ENCODE measurements around the gene OR52B2. TPM values are rescaled to one million over a fixed set of nuclear protein-coding genes. Genes with fewer than 3 reads are reported as not detected.

Gene OR52B2
- polyA plus RNA-seq (2013, experiment 1 of 2; ENCODE audit: insufficient read length) = not detected
- polyA plus RNA-seq (2013, experiment 2 of 2; ENCODE audit: insufficient read length) = not detected

DNA sequence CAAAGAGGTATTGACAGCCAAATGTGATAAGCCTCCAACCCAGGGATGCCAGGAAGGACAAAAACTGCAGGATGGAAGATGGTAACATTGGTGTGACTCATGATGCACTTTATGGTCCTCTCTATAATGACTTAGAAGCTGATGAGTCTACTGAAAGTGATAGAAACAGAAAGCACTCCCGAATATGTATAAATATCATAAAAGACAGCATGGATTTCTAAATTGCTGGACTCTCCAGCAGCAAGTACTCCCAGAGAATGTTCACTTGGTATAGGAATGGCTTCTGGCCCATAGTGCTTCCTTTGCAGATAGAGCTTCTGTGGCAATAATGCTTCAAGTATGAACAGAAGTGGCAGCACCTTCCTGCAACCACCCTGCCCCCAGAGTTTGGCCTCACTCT, at the start of gene OR52B2:
Gene OR52B2, minus strand, starts transcription at position 101 of the 400 bp plus-strand sequence. Its CDS starts 0 bp downstream, at position 101.
- no peak for DNase-seq

GRCh38 chr11:6219359-6219758, 49.2 kb upstream of the OR52B2 start:
- DNase-seq = peak; percentile 75

- DNase-seq = no peak
These were observed 47.6 kb upstream of the OR52B2 start for GRCh38 chr11:6217722-6218121.

DNA sequence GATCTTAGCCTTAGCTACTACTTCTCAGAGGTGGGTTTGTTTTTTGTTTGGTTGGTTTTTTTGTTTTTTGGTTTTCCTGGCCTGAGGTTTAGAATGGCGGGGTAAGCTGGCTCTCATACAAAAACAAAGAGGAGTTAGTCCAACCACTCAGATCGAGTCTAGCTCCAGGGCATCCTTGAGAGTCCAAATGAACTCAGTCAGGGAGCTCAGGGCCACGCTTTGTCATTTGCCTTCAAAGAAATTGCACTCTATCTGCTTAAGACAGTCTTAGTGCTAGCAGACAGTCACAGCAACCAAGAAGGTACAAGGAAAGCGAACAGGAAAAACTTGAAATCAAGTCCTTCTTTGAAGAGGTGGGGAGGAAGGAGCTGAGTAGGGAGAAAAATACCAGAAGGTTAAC, 46.4 kb upstream of the OR52B2 start:
- no peak for DNase-seq

- no peak for DNase-seq
These were observed 44.4 kb upstream of the OR52B2 start for GRCh38 chr11:6214530-6214929.

DNA sequence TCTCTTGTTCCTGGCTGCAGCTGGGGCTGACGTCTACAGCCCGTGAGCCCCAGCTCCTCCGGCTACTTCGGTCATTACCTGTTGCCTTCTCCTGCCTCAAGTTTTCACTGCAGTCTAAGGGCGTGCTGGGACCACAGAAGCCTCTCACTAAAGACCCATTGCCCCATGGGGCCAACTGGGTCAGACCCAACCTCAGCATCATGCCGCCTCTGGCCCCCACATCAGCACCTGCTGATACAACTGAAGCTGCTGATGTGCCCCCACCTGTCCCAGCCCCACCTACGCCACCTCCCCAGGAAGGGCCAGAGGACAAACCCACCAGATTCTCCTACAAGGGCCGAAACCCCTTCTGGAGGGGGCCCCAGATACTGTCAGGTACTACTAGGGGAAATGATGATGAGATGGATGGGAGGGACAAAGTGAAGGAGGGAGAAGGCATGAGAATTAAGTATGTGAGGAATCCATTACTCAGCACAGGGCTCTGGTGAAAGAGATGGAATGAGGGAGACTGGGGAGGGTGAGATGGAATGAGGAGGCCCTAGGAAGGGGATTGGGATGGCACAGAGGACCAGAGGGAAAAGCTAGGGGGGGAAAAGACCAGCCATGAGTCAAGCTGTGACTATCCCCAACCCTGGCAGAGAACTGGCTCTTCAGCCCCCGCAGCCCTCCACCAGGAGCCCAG, 40.3 kb upstream of the OR52B2 start:
- DNase-seq = peak; percentile 55

DNA sequence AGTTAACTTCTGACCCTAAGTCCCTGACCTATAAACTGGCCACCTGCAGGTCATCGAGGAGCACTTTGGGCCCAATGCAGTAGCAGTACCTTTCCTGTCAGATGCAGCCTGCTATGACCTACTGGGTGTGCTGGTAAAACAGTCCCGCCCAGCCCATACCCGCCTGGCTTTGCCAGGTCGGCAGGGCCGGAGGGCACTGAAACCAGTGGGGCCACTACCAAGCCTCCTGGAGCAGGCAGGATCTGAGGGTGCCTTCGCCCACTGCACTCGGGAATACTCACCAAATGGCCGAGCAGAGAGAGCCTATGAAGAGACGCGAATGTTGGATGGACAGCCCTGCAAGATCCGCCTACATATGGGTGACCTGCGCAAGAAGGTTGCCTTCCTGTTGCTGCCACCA, 39.7 kb upstream of the OR52B2 start:
- no peak for DNase-seq

DNA sequence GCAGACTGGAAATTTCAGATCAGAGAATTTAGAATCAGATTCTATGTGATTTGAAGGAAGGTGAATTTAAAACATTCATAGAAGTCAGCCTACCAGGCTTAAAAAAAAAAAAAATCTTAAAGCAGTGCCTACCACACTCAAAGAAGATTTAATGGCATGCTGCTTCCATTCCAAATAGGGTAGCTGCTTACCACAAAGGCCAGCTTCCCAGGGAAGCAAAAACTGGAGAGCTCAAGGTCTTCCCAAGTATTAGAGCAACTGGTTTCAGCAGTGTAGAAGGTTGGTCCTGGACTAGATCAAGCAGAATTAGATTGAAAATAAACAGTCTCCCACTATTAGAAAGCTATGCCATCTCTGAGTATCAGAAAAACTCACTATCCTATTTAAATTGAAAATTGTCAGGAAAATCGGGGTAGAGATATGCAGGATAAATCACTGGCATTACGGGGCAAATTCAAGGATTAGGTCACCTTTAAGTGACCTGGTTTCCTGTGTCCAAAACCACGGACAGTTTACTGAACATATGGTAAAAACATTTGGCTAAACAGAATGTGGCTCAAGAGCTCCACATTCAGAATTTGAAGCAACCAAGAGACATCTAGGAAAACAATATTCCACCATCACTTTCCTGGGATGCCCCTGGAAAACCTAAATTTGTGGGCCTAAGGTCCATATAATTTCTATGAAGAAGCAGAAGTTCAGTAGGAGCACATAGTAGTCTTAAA, 36.5 kb upstream of the OR52B2 start:
- no peak for DNase-seq

DNA sequence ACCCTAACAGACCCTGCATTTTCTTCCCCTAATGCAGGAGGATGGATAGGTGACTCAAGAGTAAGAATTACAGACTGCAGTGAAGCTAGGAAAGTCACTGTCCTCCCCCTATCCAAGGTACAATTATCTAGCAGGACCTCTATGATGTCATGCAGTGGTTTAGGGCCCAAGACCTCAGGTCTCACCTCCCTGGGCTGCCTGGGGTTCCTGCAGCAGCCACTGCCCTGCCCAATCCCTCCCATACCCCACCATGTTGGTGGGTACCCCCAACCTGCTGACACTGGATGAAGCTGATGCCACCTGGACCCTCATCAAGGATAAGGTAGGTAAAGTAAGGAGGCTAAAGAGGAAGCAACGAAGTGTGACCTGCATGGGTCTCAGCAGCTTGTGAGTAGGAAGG, 35.2 kb upstream of the OR52B2 start, which contains the start of gene C11orf42:
Gene C11orf42, plus strand, starts transcription at position 192 of the 400 bp plus-strand sequence. Its CDS starts 59 bp downstream, at position 251.
- DNase-seq = no peak

GRCh38 chr11:6204706-6205105, 34.6 kb upstream of the OR52B2 start:
- no peak for DNase-seq

GRCh38 chr11:6203327-6203726, 33.2 kb upstream of the OR52B2 start:
- no peak for DNase-seq

DNA sequence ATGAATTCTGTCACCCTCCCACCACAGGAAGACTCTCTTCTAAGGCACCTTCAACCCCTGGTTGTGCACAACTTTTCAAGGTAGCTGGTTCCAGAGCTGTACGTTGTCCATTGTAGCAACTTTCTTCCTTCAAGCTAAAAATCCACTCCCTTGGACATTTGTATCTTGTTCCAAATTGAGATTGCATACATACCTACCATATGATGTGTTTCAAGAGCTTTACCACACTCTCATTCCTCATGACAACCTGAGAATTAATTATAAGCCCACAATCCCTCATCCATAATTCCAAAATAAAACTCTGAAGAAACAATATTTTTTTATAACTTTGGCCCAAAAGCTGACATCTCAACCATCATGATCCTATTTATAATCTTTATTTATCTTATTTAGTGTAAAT, 31.9 kb upstream of the OR52B2 start:
- no peak for DNase-seq

- no peak for DNase-seq
These were observed 31.4 kb upstream of the OR52B2 start for GRCh38 chr11:6201481-6201880.

DNA sequence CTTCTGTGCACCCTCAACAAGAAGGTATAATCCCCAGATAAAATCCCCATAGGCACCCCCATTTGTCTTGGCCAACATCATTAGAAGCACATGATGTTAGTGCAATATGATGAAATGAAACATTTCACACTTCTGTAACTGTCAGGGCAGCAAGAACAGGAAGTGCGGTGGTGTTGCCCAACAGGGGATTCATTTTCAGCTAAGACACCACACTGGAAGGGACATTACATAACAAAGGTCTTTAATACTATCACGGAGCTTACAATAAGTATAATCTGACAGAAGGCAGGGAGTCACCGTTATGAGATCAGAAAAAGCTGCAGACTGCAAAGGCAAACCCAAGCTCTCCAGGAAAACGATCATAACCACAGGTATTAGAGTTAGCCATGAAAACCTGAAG, 30.8 kb upstream of the OR52B2 start:
- no peak for DNase-seq

- no peak for DNase-seq
These were observed 29.2 kb upstream of the OR52B2 start, which contains the start of gene OR52W1 for GRCh38 chr11:6199174-6199810. Gene OR52W1, plus strand, starts transcription at chr11:6199224. Its CDS starts 0 bp downstream, at chr11:6199224.

DNA sequence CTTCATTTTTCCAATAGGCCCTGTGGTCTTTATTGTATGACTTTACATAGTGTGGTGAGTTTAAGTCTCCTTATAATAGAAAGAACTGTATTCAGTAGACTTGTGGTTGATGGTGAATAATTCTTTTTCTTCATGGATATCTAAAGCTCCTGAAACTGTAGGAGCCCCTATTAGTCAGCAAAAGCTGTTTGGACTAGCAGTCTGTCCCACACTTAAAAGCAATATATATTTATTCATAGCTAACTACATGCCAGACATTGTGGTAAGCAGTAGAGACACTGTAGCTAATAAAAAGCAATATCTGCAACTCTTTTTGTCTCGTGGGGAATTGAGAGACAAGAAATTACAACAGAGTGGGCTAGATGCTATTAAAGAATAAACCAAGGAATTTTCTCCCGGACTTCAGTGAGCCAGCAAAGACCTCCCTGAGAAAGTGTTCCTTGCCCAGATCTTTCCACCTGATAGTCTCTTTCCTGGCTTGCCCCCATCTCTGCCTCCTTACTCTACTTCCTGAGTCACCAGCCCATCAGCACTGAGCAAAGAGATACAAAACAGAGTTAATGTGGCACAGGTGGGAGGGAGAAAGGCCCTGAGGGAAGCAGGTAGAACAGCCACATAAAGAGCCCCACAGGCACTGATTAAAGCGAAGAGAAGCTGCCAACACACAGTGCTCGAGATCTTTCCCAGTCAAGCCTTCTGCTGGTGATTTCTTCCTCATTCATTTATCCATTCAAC, 27.5 kb upstream of the OR52B2 start:
- no peak for DNase-seq

DNA sequence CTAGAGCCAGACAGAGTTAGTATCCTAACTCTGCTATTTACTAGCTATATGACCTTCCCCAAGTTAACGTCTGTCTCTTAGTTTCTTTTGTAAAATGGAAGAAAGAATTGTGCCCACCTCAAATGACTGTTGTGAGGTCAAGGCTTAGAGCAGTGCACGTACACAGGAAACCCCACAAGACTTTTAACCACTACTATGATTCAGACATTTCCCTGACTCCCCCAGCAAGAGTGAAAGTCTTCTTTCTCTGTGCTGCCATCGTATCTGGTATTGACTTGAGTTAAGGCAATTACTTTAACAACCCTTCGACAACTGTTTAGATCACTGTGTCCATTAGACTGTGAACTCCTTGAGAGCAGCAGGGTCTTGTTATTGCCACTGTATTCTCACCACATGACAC, 26.3 kb upstream of the OR52B2 start:
- DNase-seq = no peak

DNA sequence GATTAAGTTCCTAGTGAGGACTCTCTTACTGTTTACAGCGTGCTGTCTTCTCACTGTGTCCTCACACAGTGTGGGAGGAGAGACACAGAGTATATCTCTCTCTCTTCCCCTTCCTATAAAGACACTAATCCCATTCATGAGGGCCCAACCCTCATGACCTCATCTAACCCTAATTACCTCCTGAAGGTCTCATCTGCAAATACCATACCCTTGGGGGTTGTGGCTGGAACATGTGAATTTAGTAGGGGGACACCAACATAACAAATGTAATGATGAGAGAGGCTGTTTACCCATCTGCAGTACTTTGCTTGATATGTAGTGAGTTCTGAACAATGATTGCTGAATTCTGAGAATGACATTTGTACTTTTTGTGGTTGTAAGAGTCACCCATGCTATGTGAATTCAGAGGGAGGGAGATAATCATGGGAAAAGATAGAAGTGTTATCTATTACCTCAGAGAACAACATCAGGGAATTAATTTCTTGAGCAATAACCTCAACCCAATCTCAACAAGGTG, 24.0 kb upstream of the OR52B2 start:
- DNase-seq = no peak

DNA sequence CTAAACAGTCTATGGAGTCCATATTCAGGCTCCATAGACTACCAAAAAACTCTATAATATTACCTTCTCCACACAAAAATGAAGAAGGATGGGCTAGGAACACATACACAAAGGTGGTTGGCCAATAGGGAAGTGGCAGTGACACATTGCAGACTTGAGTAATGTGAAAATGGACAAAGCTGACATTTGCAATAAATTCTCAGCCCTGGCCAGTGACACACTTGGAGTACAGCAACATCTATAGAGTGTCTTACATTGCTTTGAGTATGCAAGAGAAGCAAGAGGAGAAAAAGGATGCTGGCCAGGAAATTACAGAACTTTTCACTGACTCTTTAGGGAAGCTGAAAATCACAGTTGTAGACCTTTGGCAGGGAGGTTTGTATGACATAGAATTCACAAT, 21.6 kb upstream of the OR52B2 start:
- no peak for DNase-seq

GRCh38 chr11:6175440-6175839, 5.3 kb upstream of the OR52B2 start:
- DNase-seq = no peak

DNA sequence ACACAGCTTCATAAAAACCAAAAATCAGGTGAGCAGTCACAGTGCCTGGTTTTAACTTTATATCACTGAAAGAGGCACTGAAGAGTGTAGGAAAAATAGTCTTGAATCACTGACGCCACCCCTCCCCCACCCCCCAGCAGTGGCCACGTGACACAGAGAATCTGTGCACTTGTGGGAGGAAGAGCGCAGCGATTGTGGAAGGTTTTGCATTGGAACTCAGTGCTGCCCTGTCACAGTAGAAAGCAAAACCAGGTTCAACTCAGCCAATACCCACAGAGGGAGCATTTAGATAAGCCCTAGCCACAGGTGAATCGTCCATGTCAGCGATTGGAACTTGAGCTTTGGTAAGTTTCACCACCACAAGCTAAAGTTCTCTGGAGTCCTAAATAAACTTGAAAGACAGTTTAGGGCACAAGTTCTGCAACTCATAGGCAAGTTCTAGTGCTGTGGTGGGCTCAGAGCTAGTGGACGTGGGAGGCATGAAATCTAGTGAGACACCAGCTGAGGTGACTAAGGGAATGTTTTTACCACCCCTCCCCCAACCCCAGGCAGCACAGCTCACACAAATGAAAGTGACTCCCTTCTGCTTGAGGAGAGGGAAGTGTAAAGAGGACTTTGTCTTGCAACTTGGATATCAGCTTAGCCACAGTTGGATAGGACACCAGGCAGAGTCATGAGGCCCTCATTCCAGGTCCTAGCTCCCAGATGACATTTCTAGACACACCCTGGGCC, 13.3 kb downstream of the OR52B2 start:
- DNase-seq = no peak

- DNase-seq = no peak
These were observed 18.0 kb downstream of the OR52B2 start for GRCh38 chr11:6152126-6152525.
